GM23338 (cell line): ENCODE data around the gene STX5.

Experiments
- EZH2 ChIP-seq: fragments of 200-600 bp; sonication (generic); IDR thresholded peaks from one replicate; pipeline ENCODE4 v1.8.0; 2017; ENCODE audit warnings: antibody characterized with exemption, mild to moderate bottlenecking, low read depth; ENCODE audit not compliant: unreplicated experiment
- TF ChIP-seq, protein P1 (sequence below): IDR thresholded peaks from one replicate; pipeline ENCODE4 v1.6.1; 2018; ENCODE audit warnings: antibody characterized with exemption; ENCODE audit not compliant: unreplicated experiment

DNA sequence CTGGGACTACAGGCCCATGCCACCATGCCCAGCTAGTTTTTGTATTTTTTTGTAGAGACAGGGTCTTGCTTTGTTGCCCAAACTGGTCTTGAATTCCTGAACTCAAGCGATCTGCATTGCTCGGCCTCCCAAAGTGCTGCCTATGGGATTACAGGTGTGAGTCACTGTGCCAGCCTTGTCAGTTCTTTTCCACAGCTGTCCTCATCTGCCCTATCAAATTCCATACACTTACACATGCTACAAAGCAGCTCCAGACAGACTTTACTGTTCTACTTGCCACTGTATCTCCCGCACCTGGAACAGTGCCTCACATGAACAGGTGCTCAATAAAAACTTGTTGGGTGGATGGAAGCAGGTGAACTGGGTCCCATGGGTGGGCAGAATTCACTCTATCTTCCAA is 8.2 kb downstream of the STX5 start:
- TF ChIP-seq EZH2, result no peak
- TF ChIP-seq, protein P1, sequence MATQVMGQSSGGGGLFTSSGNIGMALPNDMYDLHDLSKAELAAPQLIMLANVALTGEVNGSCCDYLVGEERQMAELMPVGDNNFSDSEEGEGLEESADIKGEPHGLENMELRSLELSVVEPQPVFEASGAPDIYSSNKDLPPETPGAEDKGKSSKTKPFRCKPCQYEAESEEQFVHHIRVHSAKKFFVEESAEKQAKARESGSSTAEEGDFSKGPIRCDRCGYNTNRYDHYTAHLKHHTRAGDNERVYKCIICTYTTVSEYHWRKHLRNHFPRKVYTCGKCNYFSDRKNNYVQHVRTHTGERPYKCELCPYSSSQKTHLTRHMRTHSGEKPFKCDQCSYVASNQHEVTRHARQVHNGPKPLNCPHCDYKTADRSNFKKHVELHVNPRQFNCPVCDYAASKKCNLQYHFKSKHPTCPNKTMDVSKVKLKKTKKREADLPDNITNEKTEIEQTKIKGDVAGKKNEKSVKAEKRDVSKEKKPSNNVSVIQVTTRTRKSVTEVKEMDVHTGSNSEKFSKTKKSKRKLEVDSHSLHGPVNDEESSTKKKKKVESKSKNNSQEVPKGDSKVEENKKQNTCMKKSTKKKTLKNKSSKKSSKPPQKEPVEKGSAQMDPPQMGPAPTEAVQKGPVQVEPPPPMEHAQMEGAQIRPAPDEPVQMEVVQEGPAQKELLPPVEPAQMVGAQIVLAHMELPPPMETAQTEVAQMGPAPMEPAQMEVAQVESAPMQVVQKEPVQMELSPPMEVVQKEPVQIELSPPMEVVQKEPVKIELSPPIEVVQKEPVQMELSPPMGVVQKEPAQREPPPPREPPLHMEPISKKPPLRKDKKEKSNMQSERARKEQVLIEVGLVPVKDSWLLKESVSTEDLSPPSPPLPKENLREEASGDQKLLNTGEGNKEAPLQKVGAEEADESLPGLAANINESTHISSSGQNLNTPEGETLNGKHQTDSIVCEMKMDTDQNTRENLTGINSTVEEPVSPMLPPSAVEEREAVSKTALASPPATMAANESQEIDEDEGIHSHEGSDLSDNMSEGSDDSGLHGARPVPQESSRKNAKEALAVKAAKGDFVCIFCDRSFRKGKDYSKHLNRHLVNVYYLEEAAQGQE, result no peak
